ENCODE results near the gene CDKN2B-AS1.
A peak's percentile ranks its signal among the peaks of the same experiment; 100 is the strongest.
"Not testable (repeated sequence)": the region's sequence is repeated elsewhere in the genome, so short reads cannot be mapped to it uniquely, and the experiment has no call there.

Gene CDKN2B-AS1

DNA sequence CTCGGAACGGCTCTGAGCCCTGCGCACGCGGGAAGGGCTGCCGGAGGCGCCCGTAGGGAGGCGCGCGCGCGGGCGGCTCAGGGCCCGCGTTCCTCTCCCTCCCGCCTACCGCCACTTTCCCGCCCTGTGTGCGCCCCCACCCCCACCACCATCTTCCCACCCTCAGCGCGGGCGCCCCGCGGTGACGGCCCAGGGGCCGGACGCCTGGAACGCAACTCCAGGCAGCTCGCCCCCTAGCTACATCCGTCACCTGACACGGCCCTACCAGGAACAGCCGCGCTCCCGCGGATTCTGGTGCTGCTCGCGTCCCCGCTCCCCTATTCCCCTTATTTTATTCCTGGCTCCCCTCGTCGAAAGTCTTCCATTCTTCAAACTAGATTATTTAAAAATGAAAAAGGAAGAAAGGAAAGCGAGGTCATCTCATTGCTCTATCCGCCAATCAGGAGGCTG, at the start of gene CDKN2B-AS1:
CDKN2B-AS1 (plus strand) TSS at position 236 of the 450 bp plus-strand sequence.
- peak; percentile 60 for DNase-seq

DNA sequence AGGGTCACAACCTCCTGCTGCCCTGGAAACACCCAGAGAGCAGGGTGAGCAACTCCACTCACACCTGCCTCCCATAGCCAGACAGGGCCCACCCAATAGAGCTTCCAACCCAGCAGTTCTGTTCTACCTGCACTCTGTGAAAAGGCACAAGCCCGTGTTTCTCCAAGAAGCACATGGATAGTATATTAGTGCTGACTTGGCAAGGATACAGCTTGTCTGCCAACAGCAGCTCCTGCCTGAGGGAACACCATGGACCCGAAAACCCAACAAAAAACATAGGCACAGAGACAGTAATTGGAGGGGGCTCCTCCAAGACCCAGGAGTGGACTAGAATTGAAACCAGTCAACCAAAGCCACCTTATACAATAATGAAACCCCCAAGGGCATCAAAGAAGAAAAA, 49.0 kb upstream of the CDKN2B-AS1 start:
- no peak for DNase-seq

DNA sequence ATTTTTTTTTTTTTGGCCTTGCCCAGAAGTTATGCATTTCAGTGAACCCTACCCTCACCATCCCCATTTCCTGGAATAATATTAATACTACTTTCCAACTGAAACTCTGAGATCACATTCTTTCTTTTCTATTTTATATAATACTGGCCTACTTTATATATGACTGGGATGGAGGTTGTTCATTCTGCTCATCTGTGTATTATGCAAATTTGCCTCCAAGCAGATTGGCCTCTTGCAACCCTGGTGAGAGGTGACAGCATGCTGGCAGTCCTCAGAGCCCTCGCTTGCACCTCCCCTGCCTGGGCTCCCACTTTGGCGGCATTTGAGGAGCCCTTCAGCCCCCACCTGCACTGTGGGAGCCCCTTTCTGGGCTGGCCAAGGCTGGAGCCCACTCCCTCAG, 35.8 kb upstream of the CDKN2B-AS1 start:
- DNase-seq: no peak

- DNase-seq: not testable (repeated sequence)
These were observed 35.3 kb upstream of the CDKN2B-AS1 start for GRCh38 chr9:21959268-21959667.

DNA sequence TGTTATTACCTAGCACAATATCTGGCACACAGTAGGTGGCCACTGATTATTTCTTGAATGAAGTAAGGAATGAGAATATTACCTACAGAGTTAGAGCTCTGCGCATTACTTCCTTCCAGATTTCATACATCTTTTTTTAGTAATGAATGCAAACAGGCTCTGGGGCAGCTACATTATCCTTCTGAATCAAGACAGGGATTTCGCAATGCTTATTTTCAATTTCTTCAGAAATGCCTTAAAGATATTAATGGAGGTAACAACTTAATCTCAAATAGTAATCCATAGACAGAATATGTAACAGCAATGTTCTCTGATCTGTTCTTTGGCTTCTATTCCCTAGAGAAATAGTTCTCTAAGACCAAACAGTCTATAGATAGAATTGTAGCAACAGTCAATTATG, 33.0 kb upstream of the CDKN2B-AS1 start:
- DNase-seq: no peak

- peak; percentile 70 for DNase-seq
These were observed 29.6 kb upstream of the CDKN2B-AS1 start for GRCh38 chr9:21964925-21965385.

DNA sequence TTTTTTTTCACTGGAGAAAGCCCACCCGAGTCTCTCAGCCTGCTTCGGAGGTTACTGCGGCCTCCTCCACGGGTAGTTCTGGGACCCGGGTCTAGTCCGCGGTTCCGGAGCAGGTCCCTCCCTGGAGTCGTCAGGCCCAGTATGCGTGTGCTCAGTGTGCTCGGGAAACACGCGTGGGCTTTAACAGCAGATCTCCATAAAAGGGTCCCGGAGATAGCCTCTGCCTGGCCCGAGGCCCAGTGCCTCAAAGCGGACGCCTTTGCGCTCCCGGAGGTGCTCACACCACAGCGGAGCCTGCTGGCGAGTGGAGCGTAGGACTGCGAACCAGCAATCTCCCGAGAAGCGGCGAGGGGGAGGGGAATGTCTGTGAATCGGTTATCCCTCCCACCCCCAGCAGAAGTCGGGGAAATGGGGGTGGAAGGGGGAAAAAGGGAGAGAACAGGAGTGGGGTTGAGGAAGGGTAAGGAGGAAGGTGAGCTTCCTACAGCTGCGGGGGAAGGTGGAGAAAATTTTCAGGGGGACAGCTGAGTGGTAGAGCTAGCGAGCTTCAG, 29.1 kb upstream of the CDKN2B-AS1 start:
- peak; percentile 66 for DNase-seq

- no peak for DNase-seq
These were observed 28.3 kb upstream of the CDKN2B-AS1 start for GRCh38 chr9:21966140-21966851.

- DNase-seq: no peak
These were observed 27.4 kb upstream of the CDKN2B-AS1 start for GRCh38 chr9:21967169-21967568.

DNA sequence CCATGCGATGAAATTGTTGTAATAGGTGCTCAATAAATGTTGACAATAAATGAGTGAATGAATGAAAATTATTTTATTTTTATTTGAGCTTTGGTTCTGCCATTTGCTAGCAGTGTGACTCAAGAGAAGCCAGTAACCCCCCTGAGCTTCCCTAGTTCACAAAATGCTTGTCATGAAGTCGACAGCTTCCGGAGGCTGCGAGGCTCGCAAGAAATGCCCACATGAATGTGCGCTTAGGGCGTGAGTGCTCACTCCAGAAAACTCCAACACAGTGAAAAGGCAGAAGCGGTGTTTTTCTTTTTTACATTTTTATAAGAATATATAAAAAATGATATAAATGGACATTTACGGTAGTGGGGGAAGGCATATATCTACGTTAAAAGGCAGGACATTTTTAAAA, 26.9 kb upstream of the CDKN2B-AS1 start:
- DNase-seq: no peak

DNA sequence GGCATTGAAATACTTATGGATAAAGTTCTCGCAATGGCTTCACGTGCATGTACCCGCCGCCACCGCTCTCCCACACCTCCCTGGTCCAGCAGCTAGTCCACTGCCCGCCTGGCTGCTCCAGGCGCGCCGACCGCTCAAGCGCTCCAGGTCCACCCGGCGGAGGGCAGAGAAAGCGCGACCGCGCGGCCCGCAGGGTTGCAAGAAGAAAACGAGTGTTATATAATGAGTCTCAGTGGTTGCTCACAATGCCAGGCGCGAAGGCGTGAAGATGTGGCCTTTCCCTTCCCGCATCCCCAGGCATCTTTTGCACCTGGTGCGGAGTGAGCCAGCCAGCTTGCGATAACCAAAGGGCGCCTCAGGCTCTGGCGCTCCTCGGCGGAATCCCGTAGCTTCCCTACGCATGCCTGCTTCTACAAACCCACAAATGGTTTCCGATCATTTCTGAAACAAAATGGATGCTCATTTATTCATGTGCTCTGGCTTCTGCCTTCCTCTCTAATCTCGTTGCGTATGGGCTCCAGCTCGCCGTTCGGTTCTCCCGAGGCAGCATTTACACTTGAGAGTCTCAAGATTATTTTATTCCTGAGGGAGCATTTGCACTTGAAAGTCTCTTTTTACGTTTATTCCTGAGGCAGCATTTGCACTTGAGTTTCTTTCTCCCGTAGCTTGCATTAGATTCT, 26.1 kb upstream of the CDKN2B-AS1 start:
- no peak for DNase-seq

GRCh38 chr9:21969011-21969940, 25.3 kb upstream of the CDKN2B-AS1 start:
- no peak for DNase-seq

GRCh38 chr9:21969951-21970799, 24.4 kb upstream of the CDKN2B-AS1 start:
- no peak for DNase-seq

GRCh38 chr9:21970800-21971640, 23.6 kb upstream of the CDKN2B-AS1 start:
- DNase-seq: no peak

GRCh38 chr9:21972361-21972760, 22.2 kb upstream of the CDKN2B-AS1 start:
- no peak for DNase-seq

- no peak for DNase-seq
These were observed 20.3 kb upstream of the CDKN2B-AS1 start for GRCh38 chr9:21974343-21974721.

DNA sequence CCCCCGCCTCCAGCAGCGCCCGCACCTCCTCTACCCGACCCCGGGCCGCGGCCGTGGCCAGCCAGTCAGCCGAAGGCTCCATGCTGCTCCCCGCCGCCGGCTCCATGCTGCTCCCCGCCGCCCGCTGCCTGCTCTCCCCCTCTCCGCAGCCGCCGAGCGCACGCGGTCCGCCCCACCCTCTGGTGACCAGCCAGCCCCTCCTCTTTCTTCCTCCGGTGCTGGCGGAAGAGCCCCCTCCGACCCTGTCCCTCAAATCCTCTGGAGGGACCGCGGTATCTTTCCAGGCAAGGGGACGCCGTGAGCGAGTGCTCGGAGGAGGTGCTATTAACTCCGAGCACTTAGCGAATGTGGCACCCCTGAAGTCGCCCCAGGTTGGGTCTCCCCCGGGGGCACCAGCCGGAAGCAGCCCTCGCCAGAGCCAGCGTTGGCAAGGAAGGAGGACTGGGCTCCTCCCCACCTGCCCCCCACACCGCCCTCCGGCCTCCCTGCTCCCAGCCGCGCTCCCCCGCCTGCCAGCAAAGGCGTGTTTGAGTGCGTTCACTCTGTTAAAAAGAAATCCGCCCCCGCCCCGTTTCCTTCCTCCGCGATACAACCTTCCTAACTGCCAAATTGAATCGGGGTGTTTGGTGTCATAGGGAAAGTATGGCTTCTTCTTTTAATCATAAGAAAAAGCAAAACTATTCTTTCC, 19.7 kb upstream of the CDKN2B-AS1 start:
- DNase-seq: peak; percentile 68

DNA sequence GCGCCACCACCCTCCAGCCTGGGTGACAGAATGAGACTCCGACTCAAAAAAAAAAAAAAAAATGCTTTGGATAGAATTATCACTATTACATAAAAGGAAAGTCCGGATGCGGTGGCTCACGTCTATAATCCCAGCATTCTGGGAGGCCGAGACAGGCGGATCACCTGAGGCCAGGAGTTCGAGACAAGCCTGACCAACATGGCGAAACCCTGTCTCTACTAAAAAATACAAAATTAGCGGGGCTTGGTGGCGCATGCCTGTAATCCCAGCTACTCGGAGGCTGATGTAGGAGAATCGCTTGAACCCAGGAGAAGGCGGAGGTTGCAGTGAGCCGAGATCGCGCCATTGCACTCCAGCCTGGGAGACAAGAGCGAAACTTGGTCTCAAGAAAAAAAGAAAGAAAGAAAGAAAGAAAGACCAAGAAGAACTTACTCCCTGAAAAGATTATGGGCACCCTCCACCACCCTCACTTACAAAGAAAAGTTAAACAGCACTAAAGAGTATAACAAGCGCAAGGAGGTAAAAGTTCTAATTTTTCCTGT, 18.2 kb upstream of the CDKN2B-AS1 start:
- DNase-seq: no peak

DNA sequence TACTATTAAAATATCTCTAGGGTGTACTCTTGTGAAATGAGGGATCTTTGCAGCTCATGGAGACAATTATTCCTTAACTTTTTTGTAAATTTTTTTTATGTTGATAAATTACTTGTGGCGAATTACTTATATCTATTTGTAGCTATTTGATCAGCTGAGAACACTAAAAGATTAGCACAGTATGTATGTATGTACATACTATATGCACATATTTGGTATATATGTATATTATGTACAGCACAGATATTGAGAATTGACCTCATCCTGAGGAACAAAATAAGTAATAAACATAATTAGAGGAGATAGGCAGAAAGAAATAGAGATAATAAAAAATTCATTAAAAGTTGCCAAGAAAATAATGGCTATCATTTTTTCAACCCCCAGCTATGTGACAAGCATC, 12.2 kb upstream of the CDKN2B-AS1 start:
- DNase-seq: no peak
